H1 (cell line): ENCODE measurements around the gene GNAI2.

Experiments used
- CEBPB ChIP-seq: IDR thresholded peaks from 2 replicates; pipeline ENCODE4 v1.6.1; 2012; ENCODE audit warnings: low read depth, low read length
- KDM1A ChIP-seq: fragments of 200-600, 300-600 bp; sonication (generic); IDR thresholded peaks from 2 replicates; pipeline ENCODE4 v1.7.1; 2016; ENCODE audit warnings: mild to moderate bottlenecking, low read length, borderline replicate concordance
- PHF8 ChIP-seq: fragments of 200-600 bp; sonication (generic); conservative IDR thresholded peaks from 2 replicates; pipeline ENCODE4 v1.7.1; 2012; ENCODE audit warnings: low read depth, mild to moderate bottlenecking, inconsistent platforms, low read length, moderate library complexity
- TF ChIP-seq, protein P1 (sequence below), 3 experiments: IDR thresholded peaks; 1 replicate in 2 of 3; 2 replicates in 1 of 3; pipeline versions ENCODE4 v1.5.1 to v1.6.1; 2011; ENCODE audit warnings: low read length in 3 of 3, mild to moderate bottlenecking in 3 of 3, inconsistent platforms in 2 of 3, low read depth in 1 of 3, moderate library complexity in 1 of 3; ENCODE audit not compliant: insufficient read depth in 1 of 3; ENCODE audit errors: control extremely low read depth in 1 of 3

DNA sequence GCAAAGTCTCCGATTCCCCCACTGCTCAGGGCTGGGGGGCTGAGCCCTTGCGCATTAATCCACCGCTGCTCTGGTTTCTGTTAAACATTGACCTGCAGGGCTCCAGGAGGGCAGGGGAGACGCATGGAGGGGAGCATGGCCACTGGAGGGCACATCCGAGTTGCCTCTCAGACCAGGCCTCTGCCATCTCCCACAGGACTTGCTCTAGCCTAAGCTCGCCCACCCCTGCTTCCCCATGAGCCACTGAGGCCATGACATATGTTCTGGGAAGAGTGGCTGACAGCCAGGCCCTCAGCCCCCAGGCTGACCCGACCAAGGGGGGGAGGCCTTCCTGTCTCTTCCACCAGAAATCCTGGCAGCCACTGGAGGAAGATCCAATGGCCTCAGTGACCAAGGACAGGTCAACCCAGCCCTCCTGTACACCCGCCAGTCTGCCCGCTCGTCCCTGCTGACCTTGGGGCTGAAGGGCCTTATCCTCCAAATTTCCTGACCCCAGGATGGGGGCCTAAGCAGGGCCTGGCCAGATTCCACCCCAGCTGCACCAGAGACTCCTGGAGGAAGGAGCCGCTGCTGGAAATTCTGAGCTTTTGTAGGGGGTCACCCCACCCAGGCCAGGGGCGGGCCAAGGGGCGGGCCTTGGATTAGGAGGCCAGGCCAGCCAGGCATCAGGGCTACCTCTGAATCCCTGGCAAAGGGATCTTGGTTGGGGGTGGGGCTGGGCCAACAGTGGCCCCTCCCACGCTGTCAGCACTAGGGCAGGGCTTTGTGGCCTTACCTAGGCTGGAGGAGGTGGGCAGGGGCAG lies 67.2 kb downstream of the GNAI2 start, which contains the start of gene HYAL1:
- TF ChIP-seq, protein P1, sequence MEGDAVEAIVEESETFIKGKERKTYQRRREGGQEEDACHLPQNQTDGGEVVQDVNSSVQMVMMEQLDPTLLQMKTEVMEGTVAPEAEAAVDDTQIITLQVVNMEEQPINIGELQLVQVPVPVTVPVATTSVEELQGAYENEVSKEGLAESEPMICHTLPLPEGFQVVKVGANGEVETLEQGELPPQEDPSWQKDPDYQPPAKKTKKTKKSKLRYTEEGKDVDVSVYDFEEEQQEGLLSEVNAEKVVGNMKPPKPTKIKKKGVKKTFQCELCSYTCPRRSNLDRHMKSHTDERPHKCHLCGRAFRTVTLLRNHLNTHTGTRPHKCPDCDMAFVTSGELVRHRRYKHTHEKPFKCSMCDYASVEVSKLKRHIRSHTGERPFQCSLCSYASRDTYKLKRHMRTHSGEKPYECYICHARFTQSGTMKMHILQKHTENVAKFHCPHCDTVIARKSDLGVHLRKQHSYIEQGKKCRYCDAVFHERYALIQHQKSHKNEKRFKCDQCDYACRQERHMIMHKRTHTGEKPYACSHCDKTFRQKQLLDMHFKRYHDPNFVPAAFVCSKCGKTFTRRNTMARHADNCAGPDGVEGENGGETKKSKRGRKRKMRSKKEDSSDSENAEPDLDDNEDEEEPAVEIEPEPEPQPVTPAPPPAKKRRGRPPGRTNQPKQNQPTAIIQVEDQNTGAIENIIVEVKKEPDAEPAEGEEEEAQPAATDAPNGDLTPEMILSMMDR (IDR thresholded peaks at IDR 0.05; ENCODE audit: control extremely low read depth in 1 of 3, insufficient read depth in 1 of 3, low read depth in 1 of 3, low read length in 3 of 3), result peak in 2 of 3 experiments; percentile 39 to 41; a peak in 3 of 4 replicates
- no peak for TF ChIP-seq KDM1A
- no peak for TF ChIP-seq PHF8
- TF ChIP-seq CEBPB, result no peak
